ENCODE data around the gene SYT6.

DNA sequence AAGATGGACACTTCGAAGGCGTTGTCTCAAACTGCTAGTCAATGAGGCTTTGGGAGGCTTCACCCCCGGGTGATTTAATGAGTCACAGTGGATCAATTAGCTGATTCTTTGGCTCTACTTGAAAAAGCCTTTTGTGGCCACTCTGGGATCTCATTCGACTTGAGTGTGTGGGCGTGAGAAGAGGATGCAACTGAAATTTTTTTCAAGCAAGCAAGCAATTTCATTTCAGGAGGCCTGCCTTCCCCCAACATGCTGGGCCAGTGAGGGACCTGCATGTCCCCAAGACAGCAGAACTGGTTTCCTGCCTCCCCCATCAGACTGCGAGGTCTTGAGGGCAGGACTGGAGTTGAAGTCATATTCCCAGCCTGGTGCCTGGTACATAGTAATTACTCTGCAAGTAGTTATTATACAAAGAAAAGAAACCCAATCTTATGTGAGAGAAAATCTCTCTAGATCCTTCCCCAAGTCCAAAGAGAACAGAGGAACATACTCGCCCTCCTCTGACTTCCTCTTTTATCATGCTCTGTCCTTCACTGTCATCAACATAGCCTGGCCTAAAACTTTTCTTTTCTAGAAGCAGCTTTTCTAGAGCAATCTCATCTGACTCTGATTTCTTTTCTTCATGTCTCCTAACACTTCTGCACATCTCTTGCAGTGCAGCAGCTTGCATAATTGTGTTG, 22.7 kb downstream of the SYT6 start:
- TF ChIP-seq, protein P1, sequence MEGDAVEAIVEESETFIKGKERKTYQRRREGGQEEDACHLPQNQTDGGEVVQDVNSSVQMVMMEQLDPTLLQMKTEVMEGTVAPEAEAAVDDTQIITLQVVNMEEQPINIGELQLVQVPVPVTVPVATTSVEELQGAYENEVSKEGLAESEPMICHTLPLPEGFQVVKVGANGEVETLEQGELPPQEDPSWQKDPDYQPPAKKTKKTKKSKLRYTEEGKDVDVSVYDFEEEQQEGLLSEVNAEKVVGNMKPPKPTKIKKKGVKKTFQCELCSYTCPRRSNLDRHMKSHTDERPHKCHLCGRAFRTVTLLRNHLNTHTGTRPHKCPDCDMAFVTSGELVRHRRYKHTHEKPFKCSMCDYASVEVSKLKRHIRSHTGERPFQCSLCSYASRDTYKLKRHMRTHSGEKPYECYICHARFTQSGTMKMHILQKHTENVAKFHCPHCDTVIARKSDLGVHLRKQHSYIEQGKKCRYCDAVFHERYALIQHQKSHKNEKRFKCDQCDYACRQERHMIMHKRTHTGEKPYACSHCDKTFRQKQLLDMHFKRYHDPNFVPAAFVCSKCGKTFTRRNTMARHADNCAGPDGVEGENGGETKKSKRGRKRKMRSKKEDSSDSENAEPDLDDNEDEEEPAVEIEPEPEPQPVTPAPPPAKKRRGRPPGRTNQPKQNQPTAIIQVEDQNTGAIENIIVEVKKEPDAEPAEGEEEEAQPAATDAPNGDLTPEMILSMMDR (IDR thresholded peaks at IDR 0.05; ENCODE audit: insufficient read depth, low read length, poor library complexity, severe bottlenecking): no peak
- TF ChIP-seq EZH2phosphoT487 (conservative IDR thresholded peaks at IDR 0.05; ENCODE audit: low read length): no peak

Data from SU-DHL-6 (cell line).